ENCODE results near the gene CZIB.

GRCh38 chr1:53270107-53270506, 49.7 kb upstream of the CZIB start:
- TF ChIP-seq TAF1 (IDR thresholded peaks at IDR 0.05; ENCODE audit: low read depth, low read length), result no peak
- no peak for TF ChIP-seq TEAD4 (IDR thresholded peaks at IDR 0.05; ENCODE audit: low read depth, low read length)
- no peak for TF ChIP-seq KDM5A (IDR thresholded peaks at IDR 0.05; ENCODE audit: low read length)
- no peak for TF ChIP-seq SUZ12 (IDR thresholded peaks at IDR 0.05; ENCODE audit: low read length)
- TF ChIP-seq CTCF (IDR thresholded peaks at IDR 0.05; ENCODE audit: control extremely low read depth in 1 of 3, insufficient read depth in 1 of 3, low read depth in 1 of 3, low read length in 3 of 3), result no peak
- TF ChIP-seq ATF3 (IDR thresholded peaks at IDR 0.05; ENCODE audit: insufficient read depth, low read depth, low read length), result no peak
- no peak for TF ChIP-seq GABPA (IDR thresholded peaks at IDR 0.05; ENCODE audit: borderline replicate concordance, insufficient read depth, low read length)
- TF ChIP-seq EGR1 (IDR thresholded peaks at IDR 0.05; ENCODE audit: borderline replicate concordance, low read depth, low read length), result no peak
- no peak for TF ChIP-seq CHD7 (IDR thresholded peaks at IDR 0.05; ENCODE audit: insufficient replicate concordance, low read length)
- TF ChIP-seq RFX5 (IDR thresholded peaks at IDR 0.05; ENCODE audit: borderline replicate concordance, low read depth, low read length), result no peak
- TF ChIP-seq EP300 (IDR thresholded peaks at IDR 0.05; ENCODE audit: borderline replicate concordance in 1 of 2, low read depth in 2 of 2, low read length in 2 of 2), result no peak
